GM19240 (cell line): ENCODE results near the gene IL4R.
"Not testable (repeated sequence)": the region's sequence is repeated elsewhere in the genome, so short reads cannot be mapped to it uniquely, and the experiment has no call there.

Source experiments
- DNase-seq: peaks from one replicate; pipeline ENCODE4 v3.0.0; 2011; ENCODE audit warnings: low spot score; ENCODE audit not compliant: insufficient read length

Gene IL4R

GRCh38 chr16:27327586-27327915 lies 13.8 kb downstream of the IL4R start:
- DNase-seq, result no peak

- no peak for DNase-seq
Measured at GRCh38 chr16:27328937-27329336, 15.2 kb downstream of the IL4R start.

GRCh38 chr16:27329376-27330079 lies 15.8 kb downstream of the IL4R start:
- not testable (repeated sequence) for DNase-seq

GRCh38 chr16:27330542-27330941 lies 16.8 kb downstream of the IL4R start:
- no peak for DNase-seq

GRCh38 chr16:27332105-27332504 lies 18.3 kb downstream of the IL4R start:
- no peak for DNase-seq

GRCh38 chr16:27333104-27333503 lies 19.3 kb downstream of the IL4R start:
- no peak for DNase-seq

- no peak for DNase-seq
Measured at GRCh38 chr16:27333549-27333948, 19.8 kb downstream of the IL4R start.

GRCh38 chr16:27334192-27334764 lies 20.5 kb downstream of the IL4R start:
- DNase-seq, result no peak

- DNase-seq, result no peak
Measured at GRCh38 chr16:27334838-27335237, 21.1 kb downstream of the IL4R start.

GRCh38 chr16:27335349-27336053 lies 21.7 kb downstream of the IL4R start:
- no peak for DNase-seq

- no peak for DNase-seq
Measured at GRCh38 chr16:27337024-27337423, 23.2 kb downstream of the IL4R start.

GRCh38 chr16:27339180-27339579 lies 25.4 kb downstream of the IL4R start:
- no peak for DNase-seq

GRCh38 chr16:27340654-27341053 lies 26.9 kb downstream of the IL4R start:
- DNase-seq, result no peak

- DNase-seq, result no peak
Measured at GRCh38 chr16:27341549-27341948, 27.8 kb downstream of the IL4R start.

- no peak for DNase-seq
Measured at GRCh38 chr16:27341971-27342370, 28.2 kb downstream of the IL4R start.

- DNase-seq, result no peak
Measured at GRCh38 chr16:27344721-27345120, 30.9 kb downstream of the IL4R start.

GRCh38 chr16:27345201-27345600 lies 31.4 kb downstream of the IL4R start:
- no peak for DNase-seq

GRCh38 chr16:27346819-27347218 lies 33.0 kb downstream of the IL4R start:
- DNase-seq, result no peak

- DNase-seq, result no peak
Measured at GRCh38 chr16:27347930-27348685, 34.3 kb downstream of the IL4R start.

- no peak for DNase-seq
Measured at GRCh38 chr16:27349276-27349675, 35.5 kb downstream of the IL4R start.

GRCh38 chr16:27350006-27350405 lies 36.2 kb downstream of the IL4R start:
- no peak for DNase-seq

- DNase-seq, result no peak
Measured at GRCh38 chr16:27351989-27352388, 38.2 kb downstream of the IL4R start.
